Left colon (tissue), 2 donors: Measurements from ENCODE around the gene BANP. TPM values are rescaled to one million over a fixed set of nuclear protein-coding genes. Genes with fewer than 3 reads are reported as not detected.
"Not testable (repeated sequence)": the region's sequence is repeated elsewhere in the genome, so short reads cannot be mapped to it uniquely, and the experiment has no call there.

ENCODE experiments used
- ATAC-seq: fragments of 200-7000 bp; cut with Tn5 transposase; one replicate; pipeline ENCODE4 v1.9.1; 2020; ENCODE audit warnings: mild to moderate bottlenecking, moderate library complexity
- DNase-seq, 2 donors: peaks; one replicate each; pipeline ENCODE4 v3.0.0-alpha.2; 2020
- intact Hi-C, 2 donors: fragments of 100-400 bp; cut with DNase I in 1 of 2; cut with micrococcal nuclease in 1 of 2; formaldehyde crosslinking; loops; one replicate each; pipeline versions ENCODE4 v1.11.2 to v1.14.0; 2022; cut with DNase I, micrococcal nuclease
- total RNA-seq, 2 donors: library from RNA; stranded (reverse); fragmentation: NEBNext Ultra II Directional; extraction: Animal tissue kit (Norgen Biotek cat#: 25700); gene quantifications; one replicate each; pipeline ENCODE4 v1.2.1, GENCODE V29; 2021
- donor health status: DM: no; HTN: no; CAD: no.
- donor health status: DM: yes; HTN: yes; CAD: no.

Gene BANP
- total RNA-seq, 2 donors from 2014 or later = 19.5 to 20.2 TPM

GRCh38 chr16:88064889-88065746, 113.9 kb downstream of the BANP start:
- intact Hi-C loops = no loop called here
- ATAC-seq = no peak
- no peak for DNase-seq

- ATAC-seq = peak; percentile 65
- intact Hi-C loops = no loop called here
- DNase-seq = no peak
Observed at GRCh38 chr16:88065747-88066142, 114.5 kb downstream of the BANP start.

GRCh38 chr16:88066234-88066633, 115.0 kb downstream of the BANP start:
- DNase-seq (no peak), ATAC-seq (peak; percentile 61)
- intact Hi-C loops = no loop called here

- peak; percentile 16 for ATAC-seq
- intact Hi-C loops = no loop called here
- DNase-seq = no peak
Observed at GRCh38 chr16:88066680-88067529, 115.7 kb downstream of the BANP start.

- DNase-seq (no peak), ATAC-seq (peak; percentile 46)
- intact Hi-C loops = no loop called here
Observed at GRCh38 chr16:88067530-88068411, 116.5 kb downstream of the BANP start.

GRCh38 chr16:88068476-88069396, 117.5 kb downstream of the BANP start:
- ATAC-seq (no peak), DNase-seq (no peak)
- intact Hi-C loops = no loop called here

GRCh38 chr16:88069397-88070168, 118.3 kb downstream of the BANP start:
- intact Hi-C loops = no loop called here
- DNase-seq (peak; percentile 45 to 65), ATAC-seq (peak; percentile 29)

GRCh38 chr16:88070341-88070740, 119.1 kb downstream of the BANP start:
- DNase-seq = no peak
- no peak for ATAC-seq
- intact Hi-C loops = no loop called here

GRCh38 chr16:88070989-88071625, 119.9 kb downstream of the BANP start:
- DNase-seq (no peak), ATAC-seq (no peak)

GRCh38 chr16:88071908-88072307, 120.7 kb downstream of the BANP start:
- intact Hi-C loops = no loop called here
- ATAC-seq (no peak), DNase-seq (no peak)

More at GRCh38 chr16:88070989-88071625, 119.9 kb downstream of the BANP start:
- intact Hi-C loops = no loop called here

GRCh38 chr16:88072571-88073001, 121.4 kb downstream of the BANP start:
- intact Hi-C loops = no loop called here
- no peak for DNase-seq
- no peak for ATAC-seq

GRCh38 chr16:88073201-88073721, 122.0 kb downstream of the BANP start:
- intact Hi-C loops = no loop called here
- DNase-seq = no peak
- peak; percentile 22 for ATAC-seq

GRCh38 chr16:88074041-88074440, 122.8 kb downstream of the BANP start:
- ATAC-seq = no peak
- intact Hi-C loops = no loop called here
- DNase-seq = no peak

- no peak for DNase-seq
- intact Hi-C loops = no loop called here
- ATAC-seq = no peak
Observed at GRCh38 chr16:88076211-88076931, 125.1 kb downstream of the BANP start.

GRCh38 chr16:88076932-88077320, 125.7 kb downstream of the BANP start:
- intact Hi-C loops, ATAC-seq, DNase-seq: not testable (repeated sequence)
